Loucy (cell line): Measurements from ENCODE around the gene COL11A2.

Experiments
- EZH2phosphoT487 ChIP-seq: fragments of 200-600 bp; IDR thresholded peaks from 2 replicates; pipeline ENCODE4 v1.6.1; 2018; ENCODE audit warnings: antibody characterized with exemption, mild to moderate bottlenecking, moderate library complexity, borderline replicate concordance
- TF ChIP-seq, protein P1 (sequence below): fragments of 200-600 bp; sonication (generic); conservative IDR thresholded peaks from 2 replicates; pipeline ENCODE4 v1.5.1; 2014; ENCODE audit warnings: mild to moderate bottlenecking, antibody characterized with exemption, low read length

DNA sequence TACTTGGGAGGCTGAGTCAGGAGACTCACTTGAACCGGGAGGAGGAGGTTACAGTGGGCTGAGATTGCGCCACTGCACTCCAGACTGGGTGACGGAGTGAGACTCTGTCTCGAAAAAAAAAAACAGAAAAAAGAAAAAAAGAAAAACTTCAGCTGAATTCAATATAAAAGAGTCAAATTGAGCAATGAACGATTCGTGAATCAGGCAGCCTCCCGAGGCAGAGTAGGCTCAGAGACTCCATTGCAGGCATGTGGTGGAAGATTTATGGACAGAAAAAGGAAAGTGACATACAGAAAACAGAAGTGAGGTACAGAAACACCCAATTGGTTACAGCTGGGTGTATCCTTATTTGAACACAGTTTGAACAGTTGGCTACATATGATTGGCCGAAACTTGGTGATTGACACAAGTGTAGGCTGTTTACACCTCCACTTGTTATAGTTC lies 60.2 kb downstream of the COL11A2 start:
- TF ChIP-seq, protein P1, sequence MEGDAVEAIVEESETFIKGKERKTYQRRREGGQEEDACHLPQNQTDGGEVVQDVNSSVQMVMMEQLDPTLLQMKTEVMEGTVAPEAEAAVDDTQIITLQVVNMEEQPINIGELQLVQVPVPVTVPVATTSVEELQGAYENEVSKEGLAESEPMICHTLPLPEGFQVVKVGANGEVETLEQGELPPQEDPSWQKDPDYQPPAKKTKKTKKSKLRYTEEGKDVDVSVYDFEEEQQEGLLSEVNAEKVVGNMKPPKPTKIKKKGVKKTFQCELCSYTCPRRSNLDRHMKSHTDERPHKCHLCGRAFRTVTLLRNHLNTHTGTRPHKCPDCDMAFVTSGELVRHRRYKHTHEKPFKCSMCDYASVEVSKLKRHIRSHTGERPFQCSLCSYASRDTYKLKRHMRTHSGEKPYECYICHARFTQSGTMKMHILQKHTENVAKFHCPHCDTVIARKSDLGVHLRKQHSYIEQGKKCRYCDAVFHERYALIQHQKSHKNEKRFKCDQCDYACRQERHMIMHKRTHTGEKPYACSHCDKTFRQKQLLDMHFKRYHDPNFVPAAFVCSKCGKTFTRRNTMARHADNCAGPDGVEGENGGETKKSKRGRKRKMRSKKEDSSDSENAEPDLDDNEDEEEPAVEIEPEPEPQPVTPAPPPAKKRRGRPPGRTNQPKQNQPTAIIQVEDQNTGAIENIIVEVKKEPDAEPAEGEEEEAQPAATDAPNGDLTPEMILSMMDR, result no peak
- no peak for TF ChIP-seq EZH2phosphoT487
